Activated T-cell treated with anti-CD3 and anti-CD28 coated beads for 48 hours (primary cell): Measurements from ENCODE around the gene SMIM8.
"Not testable (repeated sequence)": the region's sequence is repeated elsewhere in the genome, so short reads cannot be mapped to it uniquely, and the experiment has no call there.

ENCODE experiments used
- DNase-seq: peaks from one replicate; pipeline ENCODE4 v3.0.0-alpha.2; 2020; ENCODE audit warnings: low read depth

SMIM8 gene

GRCh38 chr6:87322304-87323212 is at the start of gene SMIM8:
Gene SMIM8, plus strand, starts transcription at chr6:87322588. Its CDS starts 14,444 bp downstream, at chr6:87337032.
- DNase-seq: peak; percentile 88

- DNase-seq: no peak
Measured at GRCh38 chr6:87274660-87275274, 47.6 kb upstream of the SMIM8 start.

- no peak for DNase-seq
Measured at GRCh38 chr6:87276624-87277023, 45.8 kb upstream of the SMIM8 start.

GRCh38 chr6:87277123-87277522 is 45.3 kb upstream of the SMIM8 start:
- DNase-seq: no peak

GRCh38 chr6:87279196-87279595 is 43.2 kb upstream of the SMIM8 start:
- no peak for DNase-seq

GRCh38 chr6:87281426-87281825 is 41.0 kb upstream of the SMIM8 start:
- no peak for DNase-seq

GRCh38 chr6:87282743-87283142 is 39.6 kb upstream of the SMIM8 start:
- DNase-seq: no peak

- DNase-seq: no peak
Measured at GRCh38 chr6:87283461-87283860, 38.9 kb upstream of the SMIM8 start.

GRCh38 chr6:87287251-87287650 is 35.1 kb upstream of the SMIM8 start:
- DNase-seq: no peak

GRCh38 chr6:87289571-87289970 is 32.8 kb upstream of the SMIM8 start:
- no peak for DNase-seq

GRCh38 chr6:87291883-87292282 is 30.5 kb upstream of the SMIM8 start:
- DNase-seq: no peak

- no peak for DNase-seq
Measured at GRCh38 chr6:87293526-87293925, 28.9 kb upstream of the SMIM8 start.

- no peak for DNase-seq
Measured at GRCh38 chr6:87297119-87297518, 25.3 kb upstream of the SMIM8 start.

- DNase-seq: not testable (repeated sequence)
Measured at GRCh38 chr6:87301277-87301676, 21.1 kb upstream of the SMIM8 start.

GRCh38 chr6:87308970-87309369 is 13.4 kb upstream of the SMIM8 start:
- no peak for DNase-seq

GRCh38 chr6:87312860-87313259 is 9.5 kb upstream of the SMIM8 start:
- no peak for DNase-seq

GRCh38 chr6:87315071-87315470 is 7.3 kb upstream of the SMIM8 start:
- no peak for DNase-seq

- no peak for DNase-seq
Measured at GRCh38 chr6:87319271-87319987, 3.0 kb upstream of the SMIM8 start.

GRCh38 chr6:87323880-87324279 is 1.5 kb downstream of the SMIM8 start:
- not testable (repeated sequence) for DNase-seq

- DNase-seq: no peak
Measured at GRCh38 chr6:87330961-87331360, 8.6 kb downstream of the SMIM8 start.

GRCh38 chr6:87333033-87333432 is 10.6 kb downstream of the SMIM8 start:
- no peak for DNase-seq

GRCh38 chr6:87333591-87334181 is 11.3 kb downstream of the SMIM8 start:
- no peak for DNase-seq
